Lower leg skin (tissue), 4 donors: Measurements from ENCODE around the gene TRAK1. TPM values are rescaled to one million over a fixed set of nuclear protein-coding genes. Genes with fewer than 3 reads are reported as not detected.
A peak's percentile ranks its signal among the peaks of the same experiment; 100 is the strongest.
"Not testable (repeated sequence)": the region's sequence is repeated elsewhere in the genome, so short reads cannot be mapped to it uniquely, and the experiment has no call there.

Experiments
- DNase-seq, 2 donors: peaks; one replicate each; pipeline ENCODE4 v3.0.0-alpha.2; 2019; ENCODE audit warnings: low spot score in 2 of 2
- H3K4me3 ChIP-seq: fragments of 200-600 bp; sonication (generic); 2 replicates; pipeline ENCODE4 v1.5.1; 2017; ENCODE audit warnings: mild to moderate bottlenecking, low read depth; ENCODE audit not compliant: poor library complexity, severe bottlenecking
- POLR2A ChIP-seq, 2 donors: fragments of 450-650 bp; IDR thresholded peaks; one replicate each; pipeline ENCODE4 v1.6.1; 2016 to 2017; ENCODE audit warnings: antibody characterized with exemption in 2 of 2, mild to moderate bottlenecking in 1 of 2, moderate library complexity in 1 of 2
- WGBS, 2 donors: methylation state at CpG; one replicate each; pipeline ENCODE4 v1.1.5; 2018; 5-methylcytosine and 5-hydroxymethylcytosine counted together
- intact Hi-C: fragments of 100-400 bp; cut with DNase I; formaldehyde crosslinking; loops from one replicate; pipeline ENCODE4 v1.15.0; 2023; ENCODE audit warnings: low total_unique reads
- total RNA-seq, 4 donors: library from RNA; depleted of rRNA; stranded (reverse); fragments of >200 nt; gene quantifications; one replicate each; pipeline ENCODE4 v1.1.0, GENCODE V29; 2016
- TF ChIP-seq, protein P1 (sequence below), 3 donors: fragments of 450-650 bp; IDR thresholded peaks; one replicate each; pipeline ENCODE4 v1.5.1; 2016; ENCODE audit warnings: antibody characterized with exemption in 3 of 3, mild to moderate bottlenecking in 3 of 3, moderate library complexity in 2 of 3

The TRAK1 gene, protein sequence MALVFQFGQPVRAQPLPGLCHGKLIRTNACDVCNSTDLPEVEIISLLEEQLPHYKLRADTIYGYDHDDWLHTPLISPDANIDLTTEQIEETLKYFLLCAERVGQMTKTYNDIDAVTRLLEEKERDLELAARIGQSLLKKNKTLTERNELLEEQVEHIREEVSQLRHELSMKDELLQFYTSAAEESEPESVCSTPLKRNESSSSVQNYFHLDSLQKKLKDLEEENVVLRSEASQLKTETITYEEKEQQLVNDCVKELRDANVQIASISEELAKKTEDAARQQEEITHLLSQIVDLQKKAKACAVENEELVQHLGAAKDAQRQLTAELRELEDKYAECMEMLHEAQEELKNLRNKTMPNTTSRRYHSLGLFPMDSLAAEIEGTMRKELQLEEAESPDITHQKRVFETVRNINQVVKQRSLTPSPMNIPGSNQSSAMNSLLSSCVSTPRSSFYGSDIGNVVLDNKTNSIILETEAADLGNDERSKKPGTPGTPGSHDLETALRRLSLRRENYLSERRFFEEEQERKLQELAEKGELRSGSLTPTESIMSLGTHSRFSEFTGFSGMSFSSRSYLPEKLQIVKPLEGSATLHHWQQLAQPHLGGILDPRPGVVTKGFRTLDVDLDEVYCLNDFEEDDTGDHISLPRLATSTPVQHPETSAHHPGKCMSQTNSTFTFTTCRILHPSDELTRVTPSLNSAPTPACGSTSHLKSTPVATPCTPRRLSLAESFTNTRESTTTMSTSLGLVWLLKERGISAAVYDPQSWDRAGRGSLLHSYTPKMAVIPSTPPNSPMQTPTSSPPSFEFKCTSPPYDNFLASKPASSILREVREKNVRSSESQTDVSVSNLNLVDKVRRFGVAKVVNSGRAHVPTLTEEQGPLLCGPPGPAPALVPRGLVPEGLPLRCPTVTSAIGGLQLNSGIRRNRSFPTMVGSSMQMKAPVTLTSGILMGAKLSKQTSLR
- 10 to 100 TPM; 69.0 to 96.3 (median 84.9) TPM for total RNA-seq

DNA sequence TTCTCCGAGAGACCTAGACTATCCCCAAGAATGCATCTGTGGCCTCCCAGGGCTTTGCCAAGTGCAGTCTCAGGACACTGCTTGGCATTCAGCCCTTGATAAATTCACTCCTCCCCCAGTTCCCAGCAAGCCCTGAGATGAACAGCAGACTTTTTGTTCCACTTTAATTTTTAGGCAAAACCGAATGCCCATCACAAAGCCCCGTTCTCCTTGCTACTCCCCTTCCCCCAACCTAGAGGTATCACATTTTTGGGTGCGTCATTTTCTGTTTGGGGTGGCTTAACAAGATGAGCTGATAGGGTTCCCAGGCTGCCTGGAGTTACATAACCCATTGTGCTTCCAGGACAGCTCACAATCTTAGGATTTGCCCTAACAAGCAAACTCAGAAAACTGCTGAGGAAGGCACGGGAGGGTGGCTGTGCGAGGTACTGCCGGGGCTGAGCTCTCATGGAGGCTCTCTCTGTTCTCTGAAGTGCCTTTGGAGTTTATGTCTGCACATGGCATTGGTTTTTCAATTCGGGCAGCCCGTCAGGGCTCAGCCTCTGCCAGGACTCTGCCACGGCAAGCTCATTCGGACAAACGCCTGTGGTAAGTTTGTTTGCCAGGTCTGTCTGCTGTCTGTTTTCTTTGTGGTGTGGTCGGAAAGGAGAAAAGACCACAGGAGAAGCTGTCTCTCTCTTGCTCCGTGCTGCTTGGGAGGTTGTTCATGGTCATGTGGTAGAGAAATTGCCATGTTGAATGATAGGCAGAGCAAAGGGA lies at the start of gene TRAK1:
TRAK1 (plus strand) TSS at position 385 of the 759 bp plus-strand sequence; CDS start at position 498, 113 bp downstream.
- H3K4me3 ChIP-seq, result no peak within 1 kb of the TSS
- 21 to 28% methylated on average over 14 of the region's 14 CpGs for WGBS, 2 donors
- intact Hi-C loops, result no loop called here
- TF ChIP-seq POLR2A (IDR thresholded peaks at IDR 0.05), result no peak
- TF ChIP-seq, protein P1, sequence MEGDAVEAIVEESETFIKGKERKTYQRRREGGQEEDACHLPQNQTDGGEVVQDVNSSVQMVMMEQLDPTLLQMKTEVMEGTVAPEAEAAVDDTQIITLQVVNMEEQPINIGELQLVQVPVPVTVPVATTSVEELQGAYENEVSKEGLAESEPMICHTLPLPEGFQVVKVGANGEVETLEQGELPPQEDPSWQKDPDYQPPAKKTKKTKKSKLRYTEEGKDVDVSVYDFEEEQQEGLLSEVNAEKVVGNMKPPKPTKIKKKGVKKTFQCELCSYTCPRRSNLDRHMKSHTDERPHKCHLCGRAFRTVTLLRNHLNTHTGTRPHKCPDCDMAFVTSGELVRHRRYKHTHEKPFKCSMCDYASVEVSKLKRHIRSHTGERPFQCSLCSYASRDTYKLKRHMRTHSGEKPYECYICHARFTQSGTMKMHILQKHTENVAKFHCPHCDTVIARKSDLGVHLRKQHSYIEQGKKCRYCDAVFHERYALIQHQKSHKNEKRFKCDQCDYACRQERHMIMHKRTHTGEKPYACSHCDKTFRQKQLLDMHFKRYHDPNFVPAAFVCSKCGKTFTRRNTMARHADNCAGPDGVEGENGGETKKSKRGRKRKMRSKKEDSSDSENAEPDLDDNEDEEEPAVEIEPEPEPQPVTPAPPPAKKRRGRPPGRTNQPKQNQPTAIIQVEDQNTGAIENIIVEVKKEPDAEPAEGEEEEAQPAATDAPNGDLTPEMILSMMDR (IDR thresholded peaks at IDR 0.05), result no peak
- DNase-seq, result peak; percentile 66 to 89

DNA sequence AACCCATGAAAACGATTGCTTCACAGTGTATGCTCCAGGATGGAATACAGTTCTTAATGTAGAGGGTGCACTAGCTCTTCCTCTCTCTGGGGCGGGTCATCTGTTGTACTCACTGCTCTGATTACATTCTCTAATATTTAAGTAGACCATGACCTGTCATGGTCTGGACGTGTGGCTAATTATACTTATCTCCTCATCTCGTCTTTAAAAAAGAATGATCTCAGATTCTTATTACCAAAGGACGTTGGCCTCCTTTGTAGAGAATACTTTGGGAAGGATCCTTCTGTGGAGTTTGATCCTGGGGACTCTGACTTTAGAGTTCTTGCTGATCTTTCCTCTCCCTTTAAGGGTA lies 48.4 kb upstream of the TRAK1 start:
- H3K4me3 ChIP-seq, result no peak overlapping the region
- no peak for DNase-seq
- TF ChIP-seq, protein P1 (IDR thresholded peaks at IDR 0.05), result no peak
- TF ChIP-seq POLR2A (IDR thresholded peaks at IDR 0.05), result no peak
- intact Hi-C loops, result no loop called here
- 48 to 53% methylated on average over 5 of the region's 5 CpGs for WGBS, 2 donors

DNA sequence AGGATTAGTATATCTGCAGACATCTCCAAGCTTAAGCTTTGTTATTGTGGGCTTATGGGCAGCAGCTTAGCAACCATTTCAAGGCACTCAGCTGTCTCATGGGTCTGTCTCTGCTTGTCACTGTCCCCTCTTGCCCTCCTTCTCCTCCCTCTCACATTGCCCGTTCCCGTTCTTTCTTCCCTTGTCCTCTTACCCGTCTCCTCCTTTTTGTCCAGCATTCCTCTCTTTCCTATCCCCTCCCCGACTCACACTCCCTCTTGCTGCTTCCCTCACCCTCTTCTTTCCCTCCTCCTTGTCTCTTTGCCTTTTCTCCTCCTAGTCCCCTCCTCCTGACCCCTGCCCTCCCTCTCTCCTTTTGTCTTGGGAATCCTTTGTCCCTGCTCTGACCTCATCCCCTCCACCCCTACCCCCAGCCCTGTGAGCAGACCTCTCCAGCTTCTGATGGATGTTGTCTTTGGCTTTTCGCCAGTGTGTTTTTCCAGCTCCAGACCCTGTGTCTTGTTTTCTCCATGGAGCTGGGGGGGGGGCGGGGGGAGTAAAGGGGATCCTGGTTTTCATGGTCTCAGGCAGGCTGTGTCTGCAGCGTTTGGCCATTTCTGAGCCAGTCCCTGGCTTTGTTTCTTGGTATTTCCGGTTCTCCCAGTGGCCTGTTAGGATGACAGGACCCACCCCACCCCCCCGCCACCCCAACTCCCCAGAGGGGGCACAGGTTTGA lies 47.9 kb upstream of the TRAK1 start:
- H3K4me3 ChIP-seq, result no peak overlapping the region
- TF ChIP-seq, protein P1 (IDR thresholded peaks at IDR 0.05), result no peak
- no peak for TF ChIP-seq POLR2A (IDR thresholded peaks at IDR 0.05)
- DNase-seq, result peak in 1 of 2 donors; percentile 65
- WGBS, 2 donors, result 49 to 53% methylated on average over 9 of the region's 9 CpGs
- intact Hi-C loops, result no loop called here

DNA sequence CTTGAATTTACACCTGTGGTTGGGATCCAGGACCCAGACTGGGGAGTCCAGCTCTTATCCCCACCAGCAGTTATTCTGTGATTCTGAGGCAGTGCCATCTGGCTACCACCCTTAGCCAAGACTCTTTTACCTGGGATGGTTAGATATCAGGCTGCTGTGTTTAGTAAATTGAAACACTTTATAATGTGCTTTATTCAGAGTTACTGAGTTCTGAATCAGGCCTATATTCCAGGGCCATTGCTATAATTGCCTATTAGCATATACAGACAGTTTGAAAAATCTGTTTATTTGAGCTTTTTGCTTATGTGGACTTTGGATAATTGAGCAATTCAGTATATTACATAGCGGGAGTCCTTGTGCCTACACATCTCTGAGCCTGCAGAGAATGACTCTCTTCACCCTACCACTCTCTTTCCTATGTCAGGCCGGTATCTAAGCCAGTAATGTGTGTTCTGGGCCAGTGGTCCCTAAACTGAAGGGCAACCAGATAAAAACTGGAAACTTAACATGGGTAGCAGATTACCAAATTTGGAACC lies 45.4 kb upstream of the TRAK1 start:
- 98 to 100% methylated on average over 2 of the region's 2 CpGs for WGBS, 2 donors
- no peak overlapping the region for H3K4me3 ChIP-seq
- intact Hi-C loops, result no loop called here

DNA sequence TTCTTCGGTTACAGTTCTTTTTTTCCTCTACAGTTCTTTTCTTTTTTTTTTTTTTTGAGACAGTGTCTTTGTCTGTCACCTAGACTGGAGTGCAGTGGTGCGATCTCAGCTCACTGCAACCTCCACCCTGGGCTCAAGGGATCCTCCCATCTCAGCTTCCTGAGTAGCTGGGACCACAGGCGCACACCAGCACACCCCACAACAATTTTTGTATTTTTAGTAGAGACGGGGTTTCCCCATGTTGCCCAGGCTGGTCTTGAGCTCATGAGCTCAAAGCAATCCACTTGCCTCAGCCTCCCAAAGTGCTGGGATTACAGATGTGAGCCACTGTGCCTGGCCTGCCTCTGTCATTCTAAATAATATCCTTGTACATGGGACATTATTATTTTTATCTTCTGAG lies 42.6 kb upstream of the TRAK1 start:
- H3K4me3 ChIP-seq, intact Hi-C loops: not testable (repeated sequence)
- peak in 1 of 2 donors; percentile 37 for DNase-seq
- WGBS, 2 donors, result 51 to 52% methylated on average over 4 of the region's 4 CpGs

More for the DNA sequence above, 45.4 kb upstream of the TRAK1 start:
- no peak for TF ChIP-seq POLR2A (IDR thresholded peaks at IDR 0.05)
- TF ChIP-seq, protein P1 (IDR thresholded peaks at IDR 0.05), result no peak
- DNase-seq, result no peak
